H1 (cell line): Measurements from ENCODE around the gene ATP2B1. TPM values are rescaled to one million over a fixed set of nuclear protein-coding genes. Genes with fewer than 3 reads are reported as not detected.

ENCODE experiments used
- CTCF ChIA-PET: fragments of 300-600 bp; sonication (Branson Sonifier 250); formaldehyde crosslinking; loops from one replicate; lab custom pipeline; 2021; ENCODE audit not compliant: partially characterized antibody; lab: Charles Lee
- POLR2A ChIA-PET: fragments of 300-600 bp; sonication (Branson Sonifier 250); formaldehyde crosslinking; loops from one replicate; lab custom pipeline; 2021; ENCODE audit warnings: inconsistent platforms; ENCODE audit not compliant: partially characterized antibody; lab: Charles Lee
- DNase-seq, 2 experiments: peaks; one replicate each; pipeline versions ENCODE4 v3.0.0 to v3.0.0-alpha.2; 2010 to 2022; ENCODE audit warnings: low spot score in 2 of 2, low read depth in 1 of 2, mixed read lengths in 1 of 2
- FAIRE-seq: peaks from 2 replicates; lab custom pipeline; 2011; peaks lifted over from hg19 to GRCh38; lab: Jason Lieb, UNC
- H2AFZ ChIP-seq: 2 replicates; pipeline ENCODE4 v1.8.1; 2012; ENCODE audit warnings: low read length, inconsistent platforms
- H2AK5ac ChIP-seq: 2 replicates; pipeline ENCODE4 v1.6.1; 2013; ENCODE audit warnings: low read depth, low read length
- H2BK120ac ChIP-seq: replicated peaks from 2 replicates; pipeline ENCODE3; 2013; ENCODE audit warnings: low read depth, low read length, inconsistent platforms
- H2BK12ac ChIP-seq: 2 replicates; pipeline ENCODE4 v1.6.1; 2013; ENCODE audit warnings: low read depth, low read length
- H2BK15ac ChIP-seq: 2 replicates; pipeline ENCODE4 v1.6.1; 2013; ENCODE audit warnings: low read length
- H2BK20ac ChIP-seq: 2 replicates; pipeline ENCODE4 v1.6.1; 2013; ENCODE audit warnings: low read length
- H2BK5ac ChIP-seq: 2 replicates; pipeline ENCODE4 v1.6.1; 2013; ENCODE audit warnings: low read depth, low read length
- H3K14ac ChIP-seq: 2 replicates; pipeline ENCODE4 v1.6.1; 2013; ENCODE audit warnings: inconsistent platforms; ENCODE audit not compliant: insufficient read length
- H3K18ac ChIP-seq: 2 replicates; pipeline ENCODE4 v1.6.1; 2013; ENCODE audit warnings: low read length; ENCODE audit errors: extremely low read depth
- H3K23ac ChIP-seq: 2 replicates; pipeline ENCODE4 v1.6.1; 2013; ENCODE audit warnings: inconsistent platforms; ENCODE audit not compliant: insufficient read length
- H3K23me2 ChIP-seq: 2 replicates; pipeline ENCODE4 v1.6.1; 2013; ENCODE audit warnings: low read depth, low read length
- H3K27ac ChIP-seq: 2 replicates; pipeline ENCODE4 v1.6.1; 2011; ENCODE audit warnings: low read depth, low read length, inconsistent platforms
- H3K27me3 ChIP-seq, 4 experiments: replicated peaks in 1 of 4; 1 replicate in 1 of 4; 2 replicates in 3 of 4; pipeline versions ENCODE4 v1.6.1 to v1.8.1; 2011 to 2013; ENCODE audit warnings: low read length in 3 of 4, mild to moderate bottlenecking in 3 of 4, inconsistent platforms in 2 of 4, mixed read lengths in 2 of 4, moderate library complexity in 1 of 4; ENCODE audit not compliant: control insufficient read depth in 3 of 4, insufficient read depth in 3 of 4; ENCODE audit errors: extremely low read depth in 1 of 4
- H3K36me3 ChIP-seq, 4 experiments: 2 replicates each; pipeline versions ENCODE4 v1.6.1 to v1.8.1; 2011 to 2013; ENCODE audit warnings: mild to moderate bottlenecking in 4 of 4, low read length in 3 of 4, moderate library complexity in 2 of 4, control low read depth in 1 of 4, inconsistent platforms in 1 of 4; ENCODE audit not compliant: insufficient read depth in 4 of 4, control insufficient read depth in 2 of 4
- H3K4ac ChIP-seq: replicated peaks from 2 replicates; pipeline ENCODE3; 2013; ENCODE audit warnings: low read length, low read depth, mixed read lengths, inconsistent platforms; ENCODE audit not compliant: insufficient read length
- H3K4me1 ChIP-seq, 4 experiments: replicated peaks in 1 of 4; 1 replicate in 1 of 4; 2 replicates in 3 of 4; pipeline versions ENCODE4 v1.6.1 to v1.8.1; 2011 to 2013; ENCODE audit warnings: low read length in 3 of 4, inconsistent platforms in 2 of 4, mixed read lengths in 1 of 4; ENCODE audit not compliant: insufficient read depth in 4 of 4, control insufficient read depth in 3 of 4
- H3K4me2 ChIP-seq, 2 experiments: 2 replicates each; pipeline versions ENCODE4 v1.6.1 to v1.8.1; 2011 to 2013; ENCODE audit warnings: low read depth in 2 of 2, low read length in 2 of 2, control low read depth in 1 of 2, inconsistent platforms in 1 of 2, mild to moderate bottlenecking in 1 of 2; ENCODE audit not compliant: insufficient read depth in 1 of 2
- H3K4me3 ChIP-seq, 4 experiments: fragments of 200-600, 300-600 bp in 1 of 4; sonication (generic), shearing (Covaris generic), sonication (Bioruptor Twin) in 1 of 4; 2 replicates each; pipeline versions ENCODE4 v1.5.1 to v1.8.1; 2011 to 2016; ENCODE audit warnings: low read length in 4 of 4, low read depth in 3 of 4, control low read depth in 2 of 4, inconsistent platforms in 2 of 4, mild to moderate bottlenecking in 2 of 4, mixed read lengths in 1 of 4, moderate library complexity in 1 of 4; ENCODE audit not compliant: insufficient read depth in 2 of 4; ENCODE audit errors: extremely low read depth in 1 of 4
- H3K56ac ChIP-seq: replicated peaks from 2 replicates; pipeline ENCODE3; 2013; ENCODE audit warnings: low read depth, mild to moderate bottlenecking, mixed read lengths, low read length, inconsistent platforms; ENCODE audit not compliant: insufficient read length
- H3K79me1 ChIP-seq: 2 replicates; pipeline ENCODE4 v1.6.1; 2013; ENCODE audit warnings: low read depth, low read length, control low read depth
- H3K79me2 ChIP-seq, 2 experiments: 2 replicates each; pipeline versions ENCODE4 v1.6.1 to v1.8.1; 2012 to 2013; ENCODE audit warnings: low read length in 2 of 2, mild to moderate bottlenecking in 2 of 2, inconsistent platforms in 1 of 2; ENCODE audit not compliant: insufficient read depth in 2 of 2, control insufficient read depth in 1 of 2
- H3K9ac ChIP-seq, 4 experiments: replicated peaks in 1 of 4; 1 replicate in 1 of 4; 2 replicates in 3 of 4; pipeline versions ENCODE4 v1.6.1 to v1.8.1; 2011 to 2013; ENCODE audit warnings: low read depth in 3 of 4, low read length in 3 of 4, control low read depth in 2 of 4, mild to moderate bottlenecking in 2 of 4, moderate library complexity in 2 of 4, inconsistent platforms in 1 of 4; ENCODE audit errors: extremely low read depth in 1 of 4
- H3K9me3 ChIP-seq, 2 experiments: 2 replicates each; pipeline versions ENCODE4 v1.6.1 to v1.8.1; 2012 to 2013; ENCODE audit warnings: mild to moderate bottlenecking in 2 of 2, moderate library complexity in 2 of 2, control low read depth in 1 of 2, inconsistent platforms in 1 of 2, low read depth in 1 of 2, low read length in 1 of 2, mixed read lengths in 1 of 2; ENCODE audit not compliant: insufficient read depth in 2 of 2
- H4K20me1 ChIP-seq, 2 experiments: replicated peaks in 1 of 2; 2 replicates each; pipeline versions ENCODE3 to v1.8.1; 2011 to 2013; ENCODE audit warnings: inconsistent platforms in 2 of 2, low read length in 2 of 2, mild to moderate bottlenecking in 1 of 2; ENCODE audit not compliant: insufficient read depth in 2 of 2, control insufficient read depth in 1 of 2
- H4K5ac ChIP-seq: 2 replicates; pipeline ENCODE4 v1.6.1; 2013; ENCODE audit warnings: low read length, low read depth, mixed read lengths, inconsistent platforms; ENCODE audit not compliant: insufficient read length
- H4K8ac ChIP-seq: 2 replicates; pipeline ENCODE4 v1.8.0; 2013; ENCODE audit warnings: mild to moderate bottlenecking, moderate library complexity, low read length, inconsistent platforms; ENCODE audit not compliant: insufficient read depth; ENCODE audit errors: extremely low read depth
- H4K91ac ChIP-seq: replicated peaks from 2 replicates; pipeline ENCODE3; 2013; ENCODE audit warnings: low read length, mixed read lengths, inconsistent platforms; ENCODE audit not compliant: insufficient read length
- BACH1 ChIP-seq: IDR thresholded peaks from 2 replicates; pipeline ENCODE4 v1.6.1; 2012; ENCODE audit warnings: low read length, improper control_type of control experiment
- GTF2F1 ChIP-seq: IDR thresholded peaks from 2 replicates; pipeline ENCODE4 v1.6.1; 2012; ENCODE audit warnings: low read depth, low read length, improper control_type of control experiment, borderline replicate concordance
- MAFK ChIP-seq: IDR thresholded peaks from 2 replicates; pipeline ENCODE4 v1.6.1; 2012; ENCODE audit warnings: low read depth, mild to moderate bottlenecking, improper control_type of control experiment, low read length
- NANOG ChIP-seq: IDR thresholded peaks from 2 replicates; pipeline ENCODE4 v1.6.1; 2011; ENCODE audit warnings: low read length, low read depth, mild to moderate bottlenecking, inconsistent platforms; ENCODE audit not compliant: insufficient read depth, poor library complexity, severe bottlenecking
- NRF1 ChIP-seq: IDR thresholded peaks from 2 replicates; pipeline ENCODE4 v1.6.1; 2011; ENCODE audit warnings: mild to moderate bottlenecking, low read depth, low read length, improper control_type of control experiment
- POLR2A ChIP-seq, 2 experiments: IDR thresholded peaks; 1 replicate in 1 of 2; 2 replicates in 1 of 2; pipeline ENCODE4 v1.6.1; 2011; ENCODE audit warnings: low read depth in 2 of 2, low read length in 2 of 2, mild to moderate bottlenecking in 2 of 2; ENCODE audit errors: control extremely low read depth in 1 of 2
- RBBP5 ChIP-seq: IDR thresholded peaks from 2 replicates; pipeline ENCODE4 v1.7.1; 2012; ENCODE audit warnings: low read depth, mild to moderate bottlenecking, inconsistent platforms, low read length, moderate library complexity, borderline replicate concordance
- SUZ12 ChIP-seq: fragments of 200-600 bp; sonication (generic); IDR thresholded peaks from 2 replicates; pipeline ENCODE4 v1.6.1; 2012; ENCODE audit warnings: mild to moderate bottlenecking, inconsistent platforms, low read length, moderate library complexity, mixed read lengths
- TBP ChIP-seq: IDR thresholded peaks from 2 replicates; pipeline ENCODE4 v1.6.1; 2011; ENCODE audit warnings: low read depth, low read length, improper control_type of control experiment
- TEAD4 ChIP-seq: IDR thresholded peaks from 2 replicates; pipeline ENCODE4 v1.6.1; 2012; ENCODE audit warnings: low read depth, low read length, inconsistent platforms, mixed read lengths
- YY1 ChIP-seq: IDR thresholded peaks from 2 replicates; pipeline ENCODE4 v1.6.1; 2011; ENCODE audit warnings: low read depth, mild to moderate bottlenecking, low read length
- WGBS, 2 experiments: shearing (Covaris generic) in 1 of 2; methylation state at CpG; one replicate each; pipeline versions ENCODE4 v1.1.6 to v1.1.7; 2013 to 2015; ENCODE audit warnings: low lambda C conversion rate in 2 of 2, mixed read lengths in 2 of 2, inconsistent platforms in 1 of 2, low coverage in 1 of 2, missing lambda C conversion rate in 1 of 2; ENCODE audit not compliant: insufficient replicate concordance in 2 of 2, insufficient coverage in 1 of 2, insufficient read length in 1 of 2; ENCODE audit errors: extremely low coverage in 1 of 2, missing lambda C conversion rate in 1 of 2; 5-methylcytosine and 5-hydroxymethylcytosine counted together
- polyA plus RNA-seq, 7 experiments: library from polyadenylated mRNA; depleted of rRNA in 3 of 7; stranded (reverse) in 5 of 7; unstranded in 2 of 7; fragments of >200 nt in 5 of 7; fragments of 200-250 nt in 2 of 7; gene quantifications; 1 replicate in 5 of 7; 2 replicates in 1 of 7; 4 replicates in 1 of 7; pipeline versions ENCODE4 v1.2.1 to v1.2.3, GENCODE V29; 2011 to 2013; ENCODE audit warnings: missing spikeins in 2 of 7, mixed read lengths in 2 of 7
- total RNA-seq: library from RNA; stranded (reverse); fragmentation: NEBNext Ultra II Directional; extraction: Animal tissue kit (Norgen Biotek cat#: 25700); gene quantifications from 2 replicates; pipeline ENCODE4 v1.2.1, GENCODE V29; 2021
- TF ChIP-seq, protein P1 (sequence below): IDR thresholded peaks from 2 replicates; pipeline ENCODE4 v1.6.1; 2012; ENCODE audit warnings: low read length, inconsistent platforms

The ATP2B1 gene
- total and polyA plus RNA-seq, 2 of the 8 experiments (the other 6 are each of a cell fraction or from before 2014, with no cell fraction given): 4.3 to 32.0 TPM

GRCh38 chr12:89740943-89741342, 32.3 kb upstream of the ATP2B1 start:
- no peaks in the 10 kb centered on the region for H3K36me3 ChIP-seq
- H3K18ac ChIP-seq: no peak overlapping the region
- H2BK5ac ChIP-seq: no peak overlapping the region
- 85% methylated on average over 2 of the region's 2 CpGs; no CpG with 5 or more reads in 1 of the 2 experiments for WGBS, 2 experiments
- H4K8ac ChIP-seq: no peak overlapping the region
- H3K27ac ChIP-seq: no peak overlapping the region
- H2BK120ac ChIP-seq: no peak overlapping the region
- H2BK20ac ChIP-seq: no peak overlapping the region
- no peak overlapping the region for H3K4ac ChIP-seq
- no peaks in the 10 kb centered on the region; a peak in 1 of 4 replicates for H3K9me3 ChIP-seq
- no peak overlapping the region for H3K4me2 ChIP-seq
- CTCF ChIA-PET: no interaction called here
- no peak overlapping the region for H2BK12ac ChIP-seq
- FAIRE-seq (no peak), DNase-seq (no peak)
- no peaks in the 10 kb centered on the region for H3K23me2 ChIP-seq
- H3K9ac ChIP-seq: no peak overlapping the region
- no peaks in the 10 kb centered on the region for H4K20me1 ChIP-seq
- no peak overlapping the region for H3K4me3 ChIP-seq
- no peaks in the 10 kb centered on the region for H3K4me1 ChIP-seq
- no peaks in the 10 kb centered on the region for H3K79me2 ChIP-seq
- H3K23ac ChIP-seq: no peak overlapping the region
- no peaks in the 10 kb centered on the region for H3K79me1 ChIP-seq
- H2AFZ ChIP-seq: no peak overlapping the region
- H4K91ac ChIP-seq: no peak overlapping the region
- POLR2A ChIA-PET: no interaction called here
- H3K14ac ChIP-seq: no peak overlapping the region
- no peak overlapping the region for H2BK15ac ChIP-seq
- H3K56ac ChIP-seq: no peak overlapping the region
- H4K5ac ChIP-seq: no peak overlapping the region
- no peaks in the 10 kb centered on the region for H3K27me3 ChIP-seq
- H2AK5ac ChIP-seq: no peak overlapping the region
- TF ChIP-seq MAFK (no peak), GTF2F1 (no peak), BACH1 (no peak), TBP (no peak), RBBP5 (no peak), TEAD4 (no peak), POLR2A (IDR thresholded peaks at IDR 0.05; ENCODE audit: control extremely low read depth in 1 of 2, low read depth in 2 of 2, low read length in 2 of 2) (no peak), NANOG (no peak), YY1 (no peak), SUZ12 (no peak), NRF1 (no peak)
- TF ChIP-seq, protein P1, sequence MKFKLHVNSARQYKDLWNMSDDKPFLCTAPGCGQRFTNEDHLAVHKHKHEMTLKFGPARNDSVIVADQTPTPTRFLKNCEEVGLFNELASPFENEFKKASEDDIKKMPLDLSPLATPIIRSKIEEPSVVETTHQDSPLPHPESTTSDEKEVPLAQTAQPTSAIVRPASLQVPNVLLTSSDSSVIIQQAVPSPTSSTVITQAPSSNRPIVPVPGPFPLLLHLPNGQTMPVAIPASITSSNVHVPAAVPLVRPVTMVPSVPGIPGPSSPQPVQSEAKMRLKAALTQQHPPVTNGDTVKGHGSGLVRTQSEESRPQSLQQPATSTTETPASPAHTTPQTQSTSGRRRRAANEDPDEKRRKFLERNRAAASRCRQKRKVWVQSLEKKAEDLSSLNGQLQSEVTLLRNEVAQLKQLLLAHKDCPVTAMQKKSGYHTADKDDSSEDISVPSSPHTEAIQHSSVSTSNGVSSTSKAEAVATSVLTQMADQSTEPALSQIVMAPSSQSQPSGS: no peak
